ENCODE results near the gene ALDH3B1. TPM values are rescaled to one million over a fixed set of nuclear protein-coding genes. Genes with fewer than 3 reads are reported as not detected.
A peak's percentile ranks its signal among the peaks of the same experiment; 100 is the strongest.

Gene ALDH3B1
- total RNA-seq, 1 experiment from 2014 or later: not detected

DNA sequence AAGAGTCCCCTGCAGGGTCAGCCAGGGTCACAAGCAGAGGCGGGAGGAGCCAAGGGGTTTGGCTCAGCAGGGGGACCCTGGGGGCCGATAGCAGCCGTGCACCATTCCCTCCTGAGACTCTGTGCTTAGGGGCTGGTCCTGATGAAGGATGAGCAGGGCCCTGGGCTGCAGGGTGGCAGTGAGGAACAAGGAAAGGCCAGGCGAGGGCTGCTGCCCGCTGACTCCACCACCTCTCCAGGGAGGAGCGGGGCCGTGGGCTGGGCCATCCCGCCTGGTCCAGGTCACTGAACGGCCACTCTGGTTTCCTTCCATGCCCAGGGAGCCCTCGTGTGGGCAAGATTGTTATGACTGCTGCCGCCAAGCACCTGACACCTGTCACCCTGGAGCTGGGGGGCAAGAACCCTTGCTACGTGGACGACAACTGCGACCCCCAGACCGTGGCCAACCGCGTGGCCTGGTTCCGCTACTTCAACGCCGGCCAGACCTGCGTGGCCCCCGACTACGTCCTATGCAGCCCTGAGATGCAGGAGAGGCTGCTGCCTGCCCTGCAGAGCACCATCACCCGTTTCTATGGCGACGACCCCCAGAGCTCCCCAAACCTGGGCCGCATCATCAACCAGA is 11.2 kb downstream of the ALDH3B1 start:
- Mint-ChIP-seq H3K4me1 (peaks cover 11 to 23% of the 10 kb centered on the region in 2 experiments), H3K9me3 (no peaks in the 10 kb centered on the region), H3K27me3 (ENCODE audit: low read depth) (no peaks in the 10 kb centered on the region), H3K36me3 (ENCODE audit: insufficient read depth in 1 of 3, low read depth in 3 of 3) (peaks cover 8 to 20% (median 12%) of the 10 kb centered on the region in 3 experiments), H3K27ac (no peak overlapping the region), H3K4me3 (no peak overlapping the region; a peak in 1 of 5 replicates)
- H4K91ac ChIP-seq (ENCODE audit: insufficient read length, low read depth, low read length): no peak overlapping the region
- no peaks in the 10 kb centered on the region for H3K9me3 ChIP-seq (ENCODE audit: control insufficient read depth, low read depth, low read length)
- H3K4me2 ChIP-seq (ENCODE audit: insufficient read depth, insufficient read length, low read length): no peak overlapping the region
- no peaks in the 10 kb centered on the region for H3K79me2 ChIP-seq (ENCODE audit: insufficient read depth, low read length)
- no peak overlapping the region for H2BK15ac ChIP-seq (ENCODE audit: low read depth, low read length)
- no peak overlapping the region for H3K23ac ChIP-seq (ENCODE audit: insufficient read length, low read depth, low read length)
- H3K27me3 ChIP-seq (ENCODE audit: insufficient read depth, low read length): no peaks in the 10 kb centered on the region
- no peak overlapping the region for H2BK120ac ChIP-seq (ENCODE audit: low read depth, low read length, poor library complexity, severe bottlenecking)
- no peak overlapping the region for H3K14ac ChIP-seq (ENCODE audit: insufficient read depth, low read length)
- no peak overlapping the region for H3K9ac ChIP-seq (ENCODE audit: extremely low read depth, insufficient read length, low read length)
- H3T11ph ChIP-seq (ENCODE audit: low read length): no peak overlapping the region
- no peak overlapping the region for H3K18ac ChIP-seq (ENCODE audit: insufficient read length, low read depth, low read length)
- H3K79me1 ChIP-seq (ENCODE audit: insufficient read depth, low read depth, low read length, poor library complexity, severe bottlenecking): no peaks in the 10 kb centered on the region
- no peak overlapping the region for H2BK5ac ChIP-seq (ENCODE audit: insufficient read length, low read length)
- no peak overlapping the region for H4K8ac ChIP-seq (replicated peaks; ENCODE audit: insufficient read length, low read depth, low read length)
- WGBS (ENCODE audit: extremely low coverage, insufficient read length, low lambda C conversion rate): no CpG with 5 or more reads among the region's 27 CpGs
- DNase-seq: peak; percentile 67
- no peak overlapping the region for H4K5ac ChIP-seq (ENCODE audit: insufficient read length, low read depth, low read length)
- no peak overlapping the region for H3K4ac ChIP-seq (ENCODE audit: low read depth, low read length)
- H3K4me1 ChIP-seq (ENCODE audit: insufficient read depth, low read length): no peaks in the 10 kb centered on the region; the same call in 1 of the 2 replicates
- H3K27ac ChIP-seq (ENCODE audit: insufficient read length, low read depth, low read length): no peak overlapping the region
- H2BK20ac ChIP-seq (ENCODE audit: low read depth, low read length, poor library complexity, severe bottlenecking): no peak overlapping the region
- H2BK12ac ChIP-seq (ENCODE audit: insufficient read length, low read depth, low read length): no peak overlapping the region
- H2AFZ ChIP-seq (ENCODE audit: low read length): no peak overlapping the region
- TF ChIP-seq, protein P1, sequence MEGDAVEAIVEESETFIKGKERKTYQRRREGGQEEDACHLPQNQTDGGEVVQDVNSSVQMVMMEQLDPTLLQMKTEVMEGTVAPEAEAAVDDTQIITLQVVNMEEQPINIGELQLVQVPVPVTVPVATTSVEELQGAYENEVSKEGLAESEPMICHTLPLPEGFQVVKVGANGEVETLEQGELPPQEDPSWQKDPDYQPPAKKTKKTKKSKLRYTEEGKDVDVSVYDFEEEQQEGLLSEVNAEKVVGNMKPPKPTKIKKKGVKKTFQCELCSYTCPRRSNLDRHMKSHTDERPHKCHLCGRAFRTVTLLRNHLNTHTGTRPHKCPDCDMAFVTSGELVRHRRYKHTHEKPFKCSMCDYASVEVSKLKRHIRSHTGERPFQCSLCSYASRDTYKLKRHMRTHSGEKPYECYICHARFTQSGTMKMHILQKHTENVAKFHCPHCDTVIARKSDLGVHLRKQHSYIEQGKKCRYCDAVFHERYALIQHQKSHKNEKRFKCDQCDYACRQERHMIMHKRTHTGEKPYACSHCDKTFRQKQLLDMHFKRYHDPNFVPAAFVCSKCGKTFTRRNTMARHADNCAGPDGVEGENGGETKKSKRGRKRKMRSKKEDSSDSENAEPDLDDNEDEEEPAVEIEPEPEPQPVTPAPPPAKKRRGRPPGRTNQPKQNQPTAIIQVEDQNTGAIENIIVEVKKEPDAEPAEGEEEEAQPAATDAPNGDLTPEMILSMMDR (conservative IDR thresholded peaks at IDR 0.05): peak; percentile 46; the same call in 2 of the 3 replicates
- H4K20me1 ChIP-seq (ENCODE audit: control insufficient read depth, insufficient read depth, insufficient read length): no peaks in the 10 kb centered on the region
- no peaks in the 10 kb centered on the region for H3K23me2 ChIP-seq (ENCODE audit: insufficient read length, low read depth, low read length, poor library complexity, severe bottlenecking)
- H2AK5ac ChIP-seq (ENCODE audit: insufficient read length, low read length): no peak overlapping the region
- H3K56ac ChIP-seq (ENCODE audit: insufficient read length, low read depth, low read length): no peak overlapping the region

Data from H9 (cell line).